H9 (cell line): ENCODE measurements around the gene SLC22A17. TPM values are rescaled to one million over a fixed set of nuclear protein-coding genes. Genes with fewer than 3 reads are reported as not detected.

Experiments
- DNase-seq: peaks from one replicate; pipeline ENCODE4 v3.0.0-alpha.2; 2017
- H2AFZ ChIP-seq: one replicate; pipeline ENCODE4 v1.6.1; 2013; ENCODE audit warnings: mild to moderate bottlenecking, low read length, control low read depth, moderate library complexity
- H2AK5ac ChIP-seq: 2 replicates; pipeline ENCODE4 v1.6.1; 2013; ENCODE audit warnings: low read length, control low read depth, mixed read lengths; ENCODE audit not compliant: insufficient read length
- H2BK120ac ChIP-seq: one replicate; pipeline ENCODE4 v1.6.1; 2013; ENCODE audit warnings: low read depth, mild to moderate bottlenecking, low read length, control low read depth, inconsistent platforms; ENCODE audit not compliant: poor library complexity, severe bottlenecking
- H2BK12ac ChIP-seq: 2 replicates; pipeline ENCODE4 v1.6.1; 2013; ENCODE audit warnings: low read length, control low read depth, mixed read lengths, low read depth; ENCODE audit not compliant: insufficient read length
- H2BK15ac ChIP-seq: 2 replicates; pipeline ENCODE4 v1.6.1; 2013; ENCODE audit warnings: low read depth, low read length, control low read depth
- H2BK20ac ChIP-seq: one replicate; pipeline ENCODE4 v1.6.1; 2013; ENCODE audit warnings: low read depth, mild to moderate bottlenecking, low read length, control low read depth, inconsistent platforms; ENCODE audit not compliant: poor library complexity, severe bottlenecking
- H2BK5ac ChIP-seq: 2 replicates; pipeline ENCODE4 v1.6.1; 2013; ENCODE audit warnings: low read length, control low read depth, mixed read lengths; ENCODE audit not compliant: insufficient read length
- H3K14ac ChIP-seq: 2 replicates; pipeline ENCODE4 v1.6.1; 2013; ENCODE audit warnings: low read length, control low read depth; ENCODE audit not compliant: insufficient read depth
- H3K18ac ChIP-seq: 2 replicates; pipeline ENCODE4 v1.6.1; 2013; ENCODE audit warnings: low read depth, mild to moderate bottlenecking, mixed read lengths, low read length, control low read depth; ENCODE audit not compliant: insufficient read length
- H3K23ac ChIP-seq: 2 replicates; pipeline ENCODE4 v1.6.1; 2013; ENCODE audit warnings: low read length, control low read depth, mixed read lengths, low read depth; ENCODE audit not compliant: insufficient read length
- H3K23me2 ChIP-seq: 2 replicates; pipeline ENCODE4 v1.6.1; 2013; ENCODE audit warnings: low read depth, mild to moderate bottlenecking, mixed read lengths, low read length, control low read depth; ENCODE audit not compliant: insufficient read length, poor library complexity, severe bottlenecking
- H3K27ac ChIP-seq: 2 replicates; pipeline ENCODE4 v1.5.1; 2013; ENCODE audit warnings: low read length, control low read depth, mixed read lengths, low read depth; ENCODE audit not compliant: insufficient read length
- H3K27me3 ChIP-seq: 2 replicates; pipeline ENCODE4 v1.6.1; 2013; ENCODE audit warnings: low read length, control low read depth, inconsistent platforms; ENCODE audit not compliant: insufficient read depth
- H3K4ac ChIP-seq: 2 replicates; pipeline ENCODE4 v1.6.1; 2013; ENCODE audit warnings: low read depth, mild to moderate bottlenecking, control low read depth, inconsistent platforms, low read length, moderate library complexity
- H3K4me1 ChIP-seq: 2 replicates; pipeline ENCODE4 v1.6.1; 2013; ENCODE audit warnings: low read length, control low read depth, inconsistent platforms; ENCODE audit not compliant: insufficient read depth
- H3K4me2 ChIP-seq: 2 replicates; pipeline ENCODE4 v1.6.1; 2013; ENCODE audit warnings: low read length, control low read depth, mixed read lengths; ENCODE audit not compliant: insufficient read length, insufficient read depth
- H3K56ac ChIP-seq: 2 replicates; pipeline ENCODE4 v1.6.1; 2013; ENCODE audit warnings: low read depth, mild to moderate bottlenecking, mixed read lengths, low read length, control low read depth; ENCODE audit not compliant: insufficient read length
- H3K79me1 ChIP-seq: 2 replicates; pipeline ENCODE4 v1.6.1; 2013; ENCODE audit warnings: low read depth, mild to moderate bottlenecking, moderate library complexity, low read length, control low read depth, inconsistent platforms; ENCODE audit not compliant: insufficient read depth, poor library complexity, severe bottlenecking
- H3K79me2 ChIP-seq: 2 replicates; pipeline ENCODE4 v1.6.1; 2013; ENCODE audit warnings: low read length, control low read depth, inconsistent platforms; ENCODE audit not compliant: insufficient read depth
- H3K9ac ChIP-seq: 2 replicates; pipeline ENCODE4 v1.6.1; 2013; ENCODE audit warnings: low read length, control low read depth, mixed read lengths; ENCODE audit not compliant: insufficient read length; ENCODE audit errors: extremely low read depth
- H3K9me3 ChIP-seq: one replicate; pipeline ENCODE4 v1.6.1; 2013; ENCODE audit warnings: low read depth, low read length, inconsistent platforms; ENCODE audit not compliant: control insufficient read depth
- H3T11ph ChIP-seq: one replicate; pipeline ENCODE4 v1.6.1; 2013; ENCODE audit warnings: mild to moderate bottlenecking, low read length, control low read depth, inconsistent platforms
- H4K20me1 ChIP-seq: one replicate; pipeline ENCODE4 v1.6.1; 2013; ENCODE audit not compliant: control insufficient read depth, insufficient read length, insufficient read depth
- H4K5ac ChIP-seq: 2 replicates; pipeline ENCODE4 v1.6.1; 2013; ENCODE audit warnings: low read depth, mild to moderate bottlenecking, mixed read lengths, low read length, control low read depth; ENCODE audit not compliant: insufficient read length
- H4K8ac ChIP-seq: replicated peaks from 2 replicates; pipeline ENCODE4 v1.6.1; 2013; ENCODE audit warnings: low read length, control low read depth, mixed read lengths, low read depth; ENCODE audit not compliant: insufficient read length
- H4K91ac ChIP-seq: 2 replicates; pipeline ENCODE4 v1.6.1; 2013; ENCODE audit warnings: low read depth, mild to moderate bottlenecking, moderate library complexity, mixed read lengths, low read length, control low read depth; ENCODE audit not compliant: insufficient read length
- H3K27ac Mint-ChIP-seq, 3 experiments: 2 replicates in 2 of 3; 3 replicates in 1 of 3; pipeline ENCODE4 v1.8.0; 2020 to 2021; ENCODE audit warnings: mixed read lengths in 3 of 3, mild to moderate bottlenecking in 1 of 3, moderate library complexity in 1 of 3
- H3K27me3 Mint-ChIP-seq: 2 replicates; pipeline ENCODE4 v1.8.0; 2021; ENCODE audit warnings: low read depth, mild to moderate bottlenecking, moderate library complexity, mixed read lengths
- H3K36me3 Mint-ChIP-seq, 3 experiments: 2 replicates in 2 of 3; 3 replicates in 1 of 3; pipeline ENCODE4 v1.8.0; 2020 to 2021; ENCODE audit warnings: low read depth in 3 of 3, mixed read lengths in 3 of 3; ENCODE audit not compliant: insufficient read depth in 1 of 3
- H3K4me1 Mint-ChIP-seq, 2 experiments: 2 replicates each; pipeline ENCODE4 v1.8.0; 2020; ENCODE audit warnings: mixed read lengths in 2 of 2
- H3K4me3 Mint-ChIP-seq, 2 experiments: 2 replicates in 1 of 2; 3 replicates in 1 of 2; pipeline ENCODE4 v1.8.0; 2020 to 2021; ENCODE audit warnings: mild to moderate bottlenecking in 2 of 2, mixed read lengths in 2 of 2, moderate library complexity in 1 of 2
- H3K9me3 Mint-ChIP-seq, 2 experiments: 2 replicates in 1 of 2; 3 replicates in 1 of 2; pipeline ENCODE4 v1.8.0; 2020; ENCODE audit warnings: mild to moderate bottlenecking in 2 of 2, mixed read lengths in 2 of 2, moderate library complexity in 1 of 2
- WGBS: extraction: QIAGEN DNeasy Blood & Tissue Kit; methylation state at CpG from one replicate; pipeline ENCODE4 v1.1.7; 2013; ENCODE audit warnings: missing lambda C conversion rate, low lambda C conversion rate, mixed read lengths; ENCODE audit not compliant: insufficient read length; ENCODE audit errors: extremely low coverage; 5-methylcytosine and 5-hydroxymethylcytosine counted together
- total RNA-seq: library from RNA; stranded (reverse); gene quantifications from 2 replicates; pipeline ENCODE4 v1.2.1, GENCODE V29; 2021
- TF ChIP-seq, protein P1 (sequence below): fragments of 200-600 bp; sonication (generic); conservative IDR thresholded peaks from 3 replicates; pipeline ENCODE4 v1.8.0; 2021; ENCODE audit warnings: antibody characterized with exemption, mild to moderate bottlenecking

The SLC22A17 gene
- total RNA-seq, 1 experiment from 2014 or later, result 33.0 TPM

DNA sequence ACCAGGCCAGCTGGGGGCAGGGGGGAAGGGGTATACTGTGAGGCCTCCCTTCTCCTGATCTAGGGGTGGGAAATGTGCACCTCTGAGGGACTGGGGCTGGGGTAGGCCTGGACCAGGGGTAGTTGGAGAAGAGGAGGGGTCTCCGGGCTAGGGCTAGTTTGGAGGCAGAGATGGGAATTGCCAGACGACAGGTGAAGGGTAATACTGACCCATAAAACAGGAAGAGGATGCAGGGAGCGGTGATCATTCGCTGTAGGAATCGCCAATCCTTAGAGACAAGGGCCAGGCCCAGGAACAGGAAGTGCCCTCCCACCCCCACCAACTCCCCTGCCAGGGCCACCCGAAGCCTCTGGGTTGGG is 4.4 kb downstream of the SLC22A17 start:
- no peak overlapping the region for H3K27ac ChIP-seq
- no peak overlapping the region for H2BK120ac ChIP-seq
- no peak overlapping the region for H2BK5ac ChIP-seq
- Mint-ChIP-seq H3K4me3 (no peak overlapping the region), H3K27me3 (peaks cover 20% of the 10 kb centered on the region), H3K36me3 (peaks cover 16 to 26% (median 22%) of the 10 kb centered on the region in 3 experiments), H3K27ac (no peak overlapping the region; a peak in 1 of 7 replicates), H3K4me1 (peaks cover 18 to 21% of the 10 kb centered on the region in 2 experiments), H3K9me3 (no peaks in the 10 kb centered on the region; a peak in 2 of 5 replicates)
- WGBS, result no CpG with 5 or more reads among the region's 6 CpGs
- no peak overlapping the region for H4K91ac ChIP-seq
- H2BK20ac ChIP-seq, result no peak overlapping the region
- H4K5ac ChIP-seq, result no peak overlapping the region
- H3K79me1 ChIP-seq, result no peaks in the 10 kb centered on the region
- no peaks in the 10 kb centered on the region for H3K27me3 ChIP-seq
- H4K20me1 ChIP-seq, result no peaks in the 10 kb centered on the region
- no peak overlapping the region for H3K9ac ChIP-seq
- H2BK15ac ChIP-seq, result no peak overlapping the region
- H3K23me2 ChIP-seq, result peaks cover 5% of the 10 kb centered on the region
- DNase-seq, result no peak
- no peak overlapping the region for H3K4ac ChIP-seq
- no peak overlapping the region for H2AK5ac ChIP-seq
- H3K18ac ChIP-seq, result no peak overlapping the region
- TF ChIP-seq, protein P1, sequence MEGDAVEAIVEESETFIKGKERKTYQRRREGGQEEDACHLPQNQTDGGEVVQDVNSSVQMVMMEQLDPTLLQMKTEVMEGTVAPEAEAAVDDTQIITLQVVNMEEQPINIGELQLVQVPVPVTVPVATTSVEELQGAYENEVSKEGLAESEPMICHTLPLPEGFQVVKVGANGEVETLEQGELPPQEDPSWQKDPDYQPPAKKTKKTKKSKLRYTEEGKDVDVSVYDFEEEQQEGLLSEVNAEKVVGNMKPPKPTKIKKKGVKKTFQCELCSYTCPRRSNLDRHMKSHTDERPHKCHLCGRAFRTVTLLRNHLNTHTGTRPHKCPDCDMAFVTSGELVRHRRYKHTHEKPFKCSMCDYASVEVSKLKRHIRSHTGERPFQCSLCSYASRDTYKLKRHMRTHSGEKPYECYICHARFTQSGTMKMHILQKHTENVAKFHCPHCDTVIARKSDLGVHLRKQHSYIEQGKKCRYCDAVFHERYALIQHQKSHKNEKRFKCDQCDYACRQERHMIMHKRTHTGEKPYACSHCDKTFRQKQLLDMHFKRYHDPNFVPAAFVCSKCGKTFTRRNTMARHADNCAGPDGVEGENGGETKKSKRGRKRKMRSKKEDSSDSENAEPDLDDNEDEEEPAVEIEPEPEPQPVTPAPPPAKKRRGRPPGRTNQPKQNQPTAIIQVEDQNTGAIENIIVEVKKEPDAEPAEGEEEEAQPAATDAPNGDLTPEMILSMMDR, result no peak
- H3T11ph ChIP-seq, result no peak overlapping the region
- H2AFZ ChIP-seq, result no peak overlapping the region
- H3K14ac ChIP-seq, result no peak overlapping the region
- no peaks in the 10 kb centered on the region for H3K79me2 ChIP-seq
- H4K8ac ChIP-seq, result no peak overlapping the region
- no peak overlapping the region for H3K4me2 ChIP-seq
- peaks cover 2% of the 10 kb centered on the region; the same call in 1 of the 2 replicates for H3K4me1 ChIP-seq
- H2BK12ac ChIP-seq, result no peak overlapping the region
- H3K23ac ChIP-seq, result no peak overlapping the region
- H3K9me3 ChIP-seq, result no peaks in the 10 kb centered on the region
- H3K56ac ChIP-seq, result no peak overlapping the region
